Kidney capillary endothelial cell (primary cell): Measurements from ENCODE around the gene SAMD8.

Source experiments
- DNase-seq: peaks from one replicate; pipeline ENCODE4 v3.0.0-alpha.2; 2018; ENCODE audit warnings: low spot score

The SAMD8 gene

GRCh38 chr10:75223507-75223906, 112.1 kb downstream of the SAMD8 start:
- DNase-seq, result no peak

DNA sequence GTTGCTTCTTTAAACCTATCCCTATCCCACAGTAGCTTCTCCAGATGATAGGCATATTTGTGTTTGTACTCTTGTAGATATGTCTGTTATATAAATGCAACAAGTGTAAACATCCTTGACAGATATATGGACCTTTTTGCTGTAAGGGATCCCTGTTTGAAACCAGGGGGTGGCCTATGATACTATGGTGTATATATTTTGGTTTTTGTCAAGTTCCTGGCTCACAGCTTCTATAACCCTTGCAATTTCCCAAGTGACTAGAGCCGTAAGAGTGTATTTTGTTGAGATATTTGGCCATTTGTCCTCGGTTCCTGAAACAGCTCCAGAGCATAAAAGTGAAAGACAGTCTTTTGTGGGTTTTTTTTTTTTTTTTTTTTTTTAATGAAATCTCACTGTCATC, 114.6 kb downstream of the SAMD8 start:
- DNase-seq, result no peak

GRCh38 chr10:75226656-75227055, 115.2 kb downstream of the SAMD8 start:
- DNase-seq, result no peak

- no peak for DNase-seq
These were observed 116.8 kb downstream of the SAMD8 start for GRCh38 chr10:75228278-75228677.

GRCh38 chr10:75228834-75229233, 117.4 kb downstream of the SAMD8 start:
- no peak for DNase-seq

GRCh38 chr10:75229971-75230370, 118.5 kb downstream of the SAMD8 start:
- no peak for DNase-seq

DNA sequence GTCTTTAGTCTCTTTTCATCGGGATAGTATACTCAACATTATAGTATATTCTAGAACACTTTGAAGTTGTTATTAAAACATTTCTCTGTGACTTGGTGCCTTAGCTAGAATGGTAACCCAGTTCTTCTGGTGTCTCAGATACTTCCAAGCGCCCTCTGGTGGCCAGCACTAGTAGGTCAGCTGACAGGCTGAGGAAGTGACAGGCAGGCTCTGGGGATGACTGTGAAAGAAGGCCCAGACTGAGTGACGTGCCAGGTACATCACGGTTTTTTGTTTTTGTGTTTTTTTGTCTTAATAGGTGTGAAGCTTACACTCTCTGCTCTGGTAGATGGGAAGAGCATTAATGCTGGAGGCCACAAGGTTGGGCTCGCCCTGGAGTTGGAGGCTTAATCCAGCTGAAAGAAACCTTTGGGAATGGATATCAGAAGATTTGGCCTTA, 119.2 kb downstream of the SAMD8 start:
- peak; percentile 89 for DNase-seq
